NOMO-1 treated with DMSO at 0.1 percent for 48 hours (cell line): Measurements from ENCODE around the gene CFAP77.
A peak's percentile ranks its signal among the peaks of the same experiment; 100 is the strongest.
"Not testable (repeated sequence)": the region's sequence is repeated elsewhere in the genome, so short reads cannot be mapped to it uniquely, and the experiment has no call there.

ENCODE experiments used
- DNase-seq: peaks from one replicate; lab custom pipeline; 2025; ENCODE audit not compliant: unreplicated experiment; lab: John Stamatoyannopoulos, UW

Gene CFAP77

DNA sequence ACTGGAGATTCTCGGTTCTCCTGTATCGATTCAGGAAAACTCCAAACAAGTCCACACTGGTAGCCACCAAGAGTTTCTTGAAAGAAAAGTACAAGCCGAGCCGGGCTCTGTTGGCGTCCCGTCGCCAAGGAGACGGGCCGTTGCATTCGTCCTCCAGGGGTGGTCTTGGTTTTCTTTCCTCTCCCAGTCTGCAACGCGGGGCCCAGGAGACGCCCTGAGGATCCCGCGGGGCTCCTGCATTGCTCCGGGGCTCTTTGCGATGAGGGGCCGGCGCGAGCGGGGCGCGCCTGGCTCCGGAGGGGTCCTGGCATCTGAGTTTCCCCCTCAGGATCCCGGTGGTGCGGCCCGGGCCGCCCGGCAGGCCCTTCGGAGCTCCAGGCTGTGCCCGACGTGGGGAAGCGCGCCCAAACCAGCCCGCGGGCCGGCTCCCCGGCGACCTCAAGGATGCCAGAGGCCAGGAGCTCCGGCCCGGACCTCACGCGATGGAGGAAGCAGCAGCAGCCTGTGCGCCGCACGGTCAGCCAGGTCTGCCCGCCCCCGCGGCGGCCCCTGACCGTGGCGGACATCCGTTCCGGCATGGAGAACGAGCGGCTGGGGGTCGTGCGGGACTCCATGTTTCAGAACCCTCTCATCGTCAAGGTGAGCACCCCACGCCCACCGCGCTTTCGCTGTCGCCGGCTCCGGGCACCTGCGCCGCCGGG is at the start of gene CFAP77:
Gene CFAP77 (plus strand): TSS at position 384 of the 701 bp plus-strand sequence. CDS start 61 bp downstream, at position 445.
- peak; percentile 26 for DNase-seq

DNA sequence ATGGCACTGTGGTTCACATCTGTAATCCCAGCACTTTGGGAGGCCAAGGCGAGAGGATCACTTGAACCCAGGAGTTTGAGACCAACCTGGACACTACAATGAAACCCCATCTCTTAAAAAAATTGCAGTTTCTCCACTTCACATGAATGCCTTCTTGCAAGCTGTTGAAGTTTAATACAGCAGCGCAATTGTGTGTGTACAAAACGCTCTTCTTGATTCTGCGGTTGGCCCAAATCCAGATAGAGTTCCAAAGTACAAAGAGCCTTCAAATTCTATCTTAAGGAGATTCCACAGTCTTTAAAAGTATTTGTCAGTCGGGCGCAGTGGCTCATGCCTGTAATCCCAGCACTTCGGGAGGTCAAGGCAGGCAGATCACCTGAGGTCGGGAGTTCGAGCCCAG is 45.9 kb upstream of the CFAP77 start:
- no peak for DNase-seq

DNA sequence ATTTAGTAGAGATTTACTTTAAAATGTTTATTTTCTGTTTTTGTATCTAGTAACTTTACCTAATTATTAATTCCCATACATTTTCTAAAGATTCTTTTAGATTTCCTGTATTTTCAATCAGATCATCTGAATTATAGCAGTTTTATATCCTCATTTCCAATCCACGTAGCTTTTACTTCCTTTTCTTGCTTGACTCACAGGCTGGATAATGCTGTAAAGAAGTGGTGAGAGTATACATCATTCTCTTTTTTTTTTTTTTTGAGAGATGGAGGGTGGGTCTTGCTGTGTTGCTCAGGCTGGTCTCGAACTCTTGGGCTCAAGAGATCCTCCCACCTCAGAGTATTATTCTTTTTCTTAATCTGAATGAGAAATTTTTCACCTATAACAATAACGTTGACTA is 44.0 kb upstream of the CFAP77 start:
- DNase-seq: peak; percentile 65

DNA sequence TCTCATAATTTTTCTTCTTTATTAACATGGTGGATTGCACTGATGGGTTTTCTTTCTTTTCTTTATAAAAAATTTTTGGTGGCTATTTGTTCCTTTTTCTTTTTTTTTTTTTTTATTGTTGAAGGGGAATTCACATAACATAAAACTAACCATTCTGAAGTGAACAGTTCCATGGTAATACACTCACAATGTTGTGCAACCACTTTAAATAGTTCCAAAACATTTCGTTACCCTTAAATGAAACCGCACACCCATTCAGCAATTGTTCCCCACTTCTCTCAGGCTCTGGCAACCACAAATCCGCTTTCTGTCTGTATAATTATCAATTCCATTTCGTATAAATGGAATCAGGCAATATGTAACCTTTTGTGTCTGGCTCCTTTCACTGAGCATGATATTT is 43.5 kb upstream of the CFAP77 start:
- peak; percentile 76 for DNase-seq

DNA sequence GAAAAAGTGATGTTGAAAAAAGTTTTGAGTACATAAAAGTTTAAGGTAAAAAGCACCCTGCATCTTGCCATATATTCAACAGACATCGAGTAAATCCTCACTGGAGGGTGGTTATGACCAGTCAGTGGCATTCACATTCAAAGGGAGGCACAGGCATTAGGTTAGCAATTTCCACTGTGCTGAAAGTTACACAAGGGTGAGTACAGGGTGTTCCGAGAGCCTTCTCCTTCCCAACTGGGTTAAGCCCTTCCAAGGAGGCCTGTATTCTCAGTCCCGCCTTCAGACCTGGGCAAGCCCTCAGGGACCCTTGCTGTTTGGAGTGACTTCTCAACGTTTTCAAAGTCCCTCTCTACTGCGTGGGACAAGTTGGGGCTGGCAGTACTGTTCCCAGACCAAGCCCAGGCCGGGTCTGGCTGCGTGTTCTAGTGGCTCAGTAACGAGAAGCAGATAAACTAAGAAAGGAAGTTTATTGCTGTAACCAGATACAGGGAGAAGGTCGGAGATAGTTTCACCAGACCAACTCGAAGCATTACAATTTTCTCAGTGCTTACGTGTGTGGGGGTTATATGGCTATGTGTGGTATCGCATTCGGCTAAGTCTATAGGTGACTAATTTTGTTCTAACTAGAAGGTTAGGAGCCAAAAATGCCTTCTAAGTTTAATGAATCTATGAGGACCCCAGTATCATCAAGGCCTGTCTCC is 42.2 kb upstream of the CFAP77 start:
- DNase-seq: no peak

DNA sequence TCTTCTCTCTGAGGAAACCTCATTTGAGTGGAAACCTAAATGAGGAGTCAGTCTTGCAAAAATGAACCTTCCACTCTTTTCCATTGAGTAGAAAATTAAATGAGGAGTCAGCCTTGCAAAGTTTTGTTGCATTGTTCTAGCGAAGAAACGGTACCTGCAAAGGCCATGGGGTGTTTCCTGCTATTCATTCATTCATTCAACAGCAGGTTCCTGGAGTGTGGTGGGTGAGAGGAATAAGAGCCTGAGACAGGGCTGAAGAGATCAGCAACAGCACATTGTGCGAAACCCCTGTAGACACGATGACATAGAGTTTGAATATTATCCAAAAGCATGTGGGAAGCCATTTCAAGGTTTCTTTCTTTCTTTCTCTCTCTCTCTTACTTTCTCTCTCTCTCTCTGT is 40.6 kb upstream of the CFAP77 start:
- DNase-seq: no peak

DNA sequence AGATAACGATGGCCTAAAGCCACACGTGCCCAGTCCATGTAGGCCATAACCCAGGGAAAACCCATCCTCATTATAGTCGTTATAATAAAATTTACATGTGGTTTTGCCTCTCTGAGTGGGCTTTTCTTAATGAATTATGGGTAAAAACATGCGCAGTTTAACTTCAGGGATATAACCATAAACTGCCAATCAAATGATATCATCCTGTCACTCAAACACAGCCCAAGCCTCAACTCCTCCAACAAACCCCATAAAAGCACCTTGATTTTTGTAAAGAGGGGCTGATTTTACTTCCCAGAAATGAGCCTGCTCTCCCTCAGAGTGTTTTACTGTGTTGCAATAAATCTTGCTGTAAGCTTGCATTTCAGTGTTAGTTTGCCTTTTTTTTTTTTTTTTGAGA is 39.4 kb upstream of the CFAP77 start:
- DNase-seq: peak; percentile 7

DNA sequence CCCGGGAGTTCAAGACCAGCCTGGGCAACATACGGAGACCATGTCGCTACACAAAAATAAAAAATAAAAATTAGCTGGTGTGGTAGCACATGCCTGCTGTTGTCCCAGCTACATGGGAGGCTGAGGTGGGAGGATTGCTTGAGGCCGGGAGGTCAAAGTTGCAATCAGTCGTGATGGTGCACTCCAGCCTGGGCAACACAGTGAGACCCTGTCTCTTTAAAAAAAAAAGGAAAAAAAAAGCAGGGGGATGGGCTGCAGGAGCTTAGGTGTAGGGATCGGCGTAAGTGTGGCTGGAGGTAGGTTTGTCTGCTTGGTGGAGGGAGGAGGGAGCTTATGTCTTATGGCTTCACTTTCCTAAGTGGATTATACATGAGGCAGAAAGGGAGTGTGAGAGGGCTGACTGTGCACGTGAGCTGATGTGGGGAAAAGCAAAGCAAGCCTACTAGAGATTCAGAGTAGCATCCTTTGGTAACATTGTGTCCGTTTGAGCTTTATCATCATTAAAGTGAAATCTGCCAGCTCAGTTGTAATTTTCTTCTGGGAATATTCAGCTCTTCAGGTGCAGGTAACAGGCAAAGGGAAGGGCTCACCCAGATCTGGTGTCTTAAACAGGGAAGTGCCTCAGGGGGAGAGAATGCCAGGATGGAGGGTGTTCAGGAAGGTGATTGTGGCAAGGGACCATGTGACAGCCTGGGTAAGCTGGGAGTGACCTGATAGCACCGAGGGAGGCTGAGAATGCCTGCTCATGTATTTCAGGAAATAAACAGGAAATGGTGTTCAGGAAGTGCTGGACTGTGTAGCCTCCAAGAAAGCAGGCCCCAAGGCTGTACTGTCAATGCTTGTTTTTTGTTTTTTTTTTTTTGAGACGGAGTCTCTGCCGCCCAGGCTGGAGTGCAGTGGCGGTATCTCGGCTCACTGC is 37.6 kb upstream of the CFAP77 start:
- DNase-seq: peak; percentile 63

DNA sequence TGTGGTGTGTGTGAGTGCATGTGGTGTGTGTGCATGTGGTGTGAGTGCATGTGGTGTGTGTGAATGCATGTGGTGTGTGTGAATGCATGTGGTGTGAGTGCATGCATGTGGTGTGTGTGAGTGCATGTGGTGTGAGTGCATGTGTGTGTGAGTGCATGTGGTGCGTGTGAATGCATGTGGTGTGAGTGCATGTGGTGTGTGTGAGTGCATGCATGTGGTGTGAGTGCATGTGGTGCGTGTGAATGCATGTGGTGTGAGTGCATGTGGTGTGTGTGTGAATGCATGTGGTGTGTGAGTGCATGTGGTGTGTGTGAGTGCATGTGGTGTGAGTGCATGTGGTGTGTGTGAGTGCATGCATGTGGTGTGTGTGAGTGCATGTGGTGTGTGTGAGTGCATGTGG is 32.2 kb upstream of the CFAP77 start:
- not testable (repeated sequence) for DNase-seq

DNA sequence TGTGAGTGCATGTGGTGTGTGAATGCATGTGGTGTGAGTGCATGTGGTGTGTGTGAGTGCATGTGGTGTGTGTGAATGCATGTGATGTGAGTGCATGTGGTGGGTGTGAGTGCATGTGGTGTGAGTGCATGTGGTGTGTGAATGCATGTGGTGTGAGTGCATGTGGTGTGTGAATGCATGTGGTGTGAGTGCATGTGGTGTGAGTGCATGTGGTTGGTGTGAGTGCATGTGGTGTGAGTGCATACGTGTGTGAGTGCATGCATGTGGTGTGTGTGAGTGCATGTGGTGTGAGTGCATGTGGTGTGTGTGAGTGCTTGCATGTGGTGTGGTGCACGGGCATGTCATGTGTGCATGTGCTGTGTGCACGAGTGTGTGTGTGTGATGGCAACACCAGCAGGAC is 31.6 kb upstream of the CFAP77 start:
- DNase-seq: not testable (repeated sequence)

DNA sequence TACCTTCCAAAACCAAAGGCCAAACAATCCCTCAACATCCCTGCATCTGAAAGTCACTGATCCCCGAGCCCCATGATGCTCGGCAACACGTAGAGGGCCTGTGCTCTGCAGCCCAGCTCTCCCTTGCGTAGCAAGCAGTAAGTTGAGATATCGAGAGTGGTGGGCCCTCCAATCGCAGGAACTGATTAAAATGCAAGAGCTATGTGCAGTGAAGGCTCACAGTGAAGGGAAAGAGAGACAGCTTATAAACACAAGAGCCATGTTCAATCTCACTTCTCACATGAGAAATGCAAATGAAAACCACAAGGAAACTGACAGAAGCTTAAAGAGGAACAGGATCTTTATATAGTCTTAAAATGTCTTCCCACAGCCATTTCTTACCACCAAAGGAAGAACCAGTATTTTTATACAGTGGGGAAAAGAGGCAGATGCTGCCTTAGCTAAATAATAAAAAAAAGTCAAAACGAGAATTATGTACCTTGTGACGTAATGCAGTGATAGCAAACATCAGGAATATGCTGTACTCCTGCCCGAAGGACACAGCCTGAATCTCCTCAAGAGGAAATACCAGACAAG is 28.0 kb upstream of the CFAP77 start:
- DNase-seq: peak; percentile 85

DNA sequence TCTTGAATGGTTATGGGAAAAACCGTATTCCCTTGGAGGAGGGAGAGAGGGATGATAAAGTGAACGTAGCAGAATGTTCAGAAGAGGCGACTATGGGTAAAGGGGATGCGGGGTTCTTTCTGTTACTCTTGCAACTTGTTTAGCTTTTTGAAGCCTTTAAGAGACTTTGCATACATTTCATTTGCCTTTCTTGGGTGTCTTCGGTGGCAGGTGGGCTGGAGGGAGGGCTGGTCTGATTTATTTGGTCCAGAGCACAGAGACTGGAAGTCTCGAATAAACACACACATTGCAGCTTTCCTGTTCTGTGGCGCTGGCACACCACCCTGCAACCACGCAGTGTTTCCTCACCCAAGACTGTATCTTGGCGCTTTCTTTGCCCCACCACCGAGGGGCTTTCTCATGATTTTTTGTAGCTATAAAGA is 26.5 kb upstream of the CFAP77 start:
- no peak for DNase-seq

DNA sequence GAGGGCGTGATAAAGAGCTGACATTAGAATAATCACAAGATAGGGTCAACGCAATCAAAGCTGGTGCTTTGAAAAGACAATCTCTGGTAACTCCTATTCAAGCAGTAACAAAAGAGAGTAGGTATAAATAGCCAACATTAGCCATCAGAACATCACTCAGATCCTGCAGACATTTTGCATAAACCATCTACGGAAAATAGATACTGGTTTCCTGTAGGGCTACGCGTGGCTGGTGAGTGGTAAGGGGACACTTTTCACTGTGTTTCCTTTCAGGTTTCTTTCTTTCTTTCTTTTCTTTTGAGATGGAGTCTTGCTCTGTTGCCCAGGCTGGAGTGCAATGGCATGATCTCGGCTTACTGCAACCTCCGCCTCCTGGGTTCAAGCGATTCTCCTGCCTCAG is 25.6 kb upstream of the CFAP77 start:
- DNase-seq: no peak

DNA sequence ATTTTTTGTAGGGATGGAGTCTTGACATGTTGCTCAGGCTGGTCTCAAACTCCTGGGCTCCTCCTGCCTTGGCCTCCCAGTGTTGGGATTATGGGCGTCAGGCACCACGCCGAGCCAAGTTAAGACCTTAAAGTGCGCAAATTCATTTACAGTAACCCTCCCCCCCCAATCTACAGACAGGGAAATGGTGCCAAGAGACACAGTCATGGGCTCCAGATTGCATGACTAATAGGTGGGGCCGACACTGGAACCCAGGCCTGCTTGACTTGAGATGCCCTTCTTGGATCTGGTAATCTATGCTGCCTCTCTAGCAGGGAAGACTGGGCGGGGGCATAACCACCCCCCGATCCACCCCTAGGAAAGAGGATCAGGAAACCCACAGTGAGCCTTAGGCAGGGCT is 22.9 kb upstream of the CFAP77 start:
- DNase-seq: no peak

DNA sequence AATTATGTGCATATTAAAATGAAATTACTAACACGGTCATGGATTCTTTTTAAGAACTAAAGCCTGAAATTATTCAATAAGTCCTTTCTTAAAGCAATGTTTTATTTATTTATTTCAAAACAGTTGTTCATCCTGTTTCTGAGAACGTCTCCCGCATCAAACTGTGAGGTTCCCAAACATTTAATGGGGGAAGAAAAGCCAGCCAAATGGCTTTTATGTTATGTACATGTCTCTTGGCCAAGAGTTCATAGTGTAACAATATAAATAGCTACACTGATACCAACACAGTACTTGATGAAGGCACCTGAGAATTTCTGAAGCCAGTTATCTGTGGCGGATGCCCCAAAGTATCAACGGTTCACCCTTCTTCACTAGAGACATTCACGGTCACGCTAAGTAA is 19.0 kb upstream of the CFAP77 start:
- DNase-seq: no peak

DNA sequence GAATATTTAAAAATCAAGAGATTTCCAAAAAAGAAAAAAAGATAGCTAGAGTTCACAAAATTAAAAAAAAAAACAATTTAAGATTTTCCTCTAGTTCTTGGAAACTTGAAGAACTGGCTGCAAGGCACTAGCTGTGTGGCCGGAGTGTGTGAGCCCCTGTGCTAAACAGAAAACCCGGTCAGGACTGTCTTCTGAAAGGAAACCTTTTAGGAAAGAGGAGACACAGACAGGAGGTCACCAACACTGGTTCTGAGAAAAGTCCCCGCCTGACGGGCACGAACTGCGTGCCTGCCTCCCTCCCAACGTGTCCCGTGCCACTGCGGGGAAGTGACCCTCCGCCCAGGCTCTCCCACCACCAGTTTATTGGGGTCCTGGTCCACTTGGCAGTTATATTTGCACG is 18.6 kb upstream of the CFAP77 start:
- DNase-seq: no peak

DNA sequence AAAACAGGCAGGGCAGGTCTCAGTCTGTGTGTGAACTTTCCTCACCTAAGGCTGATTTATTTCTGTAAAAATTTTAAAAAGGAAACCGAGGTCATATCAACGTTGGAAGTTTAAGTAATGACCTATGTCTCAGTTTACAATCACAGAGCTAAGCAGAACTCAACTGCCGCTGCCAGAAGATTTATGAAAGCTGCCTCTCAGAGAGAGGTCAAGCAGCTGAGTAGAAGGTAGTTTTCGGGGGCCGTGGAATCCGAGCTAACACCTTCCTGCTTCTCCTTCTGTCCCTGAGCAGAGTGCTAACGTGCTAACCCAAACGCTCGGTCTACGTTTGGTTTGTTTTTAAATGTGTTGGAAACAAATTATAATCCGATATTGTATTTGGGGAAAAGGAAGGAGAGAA is 14.5 kb upstream of the CFAP77 start:
- no peak for DNase-seq

DNA sequence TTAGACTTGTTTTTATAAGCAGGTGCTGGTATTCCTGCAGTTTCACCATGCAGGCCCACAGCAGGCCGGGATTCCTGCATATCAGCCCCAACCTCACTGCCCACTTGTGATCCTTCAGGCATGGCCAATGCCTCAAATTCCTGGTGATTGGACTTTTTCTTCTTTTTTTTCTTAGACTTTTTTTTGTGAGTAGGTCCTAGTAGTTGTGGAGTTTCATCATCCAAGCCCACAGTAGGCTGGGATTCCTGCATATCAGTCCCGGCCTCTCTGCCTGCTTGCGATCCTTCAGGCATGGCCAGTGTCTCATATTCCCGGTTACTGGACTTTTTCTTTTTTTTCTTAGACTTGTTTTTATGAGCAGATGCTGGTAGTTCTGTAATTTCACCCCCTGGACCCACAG is 8.2 kb upstream of the CFAP77 start:
- DNase-seq: no peak

DNA sequence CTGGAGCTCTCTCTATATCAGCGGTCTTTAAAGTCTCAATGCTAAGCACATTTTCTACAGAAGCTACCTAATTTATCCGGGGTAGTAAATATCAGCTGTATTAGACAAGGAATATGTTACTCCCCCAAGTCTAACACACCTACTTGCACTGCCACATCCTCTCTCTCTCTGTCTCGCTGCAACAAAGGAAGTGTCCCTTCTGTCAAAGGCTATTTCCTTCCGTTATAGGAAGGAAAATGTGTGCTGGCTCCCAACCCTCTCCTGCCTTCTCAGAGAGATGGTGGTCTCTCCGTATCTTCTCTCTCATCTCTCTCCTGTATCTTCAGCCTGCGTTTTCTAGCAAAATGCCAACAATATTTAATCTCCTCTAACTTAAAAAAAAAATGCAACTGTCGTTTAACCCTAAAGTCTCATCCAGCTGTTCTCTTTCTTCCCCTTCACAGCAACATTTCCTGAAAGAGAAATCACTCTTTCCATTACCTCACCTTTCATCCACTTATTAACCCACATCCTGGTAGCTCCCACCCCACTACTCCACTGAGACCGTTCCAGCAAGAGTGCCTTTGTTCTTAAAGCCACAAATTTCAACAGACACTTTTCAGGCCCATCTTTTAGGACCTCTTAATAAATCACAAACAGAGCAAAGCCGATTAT is 5.7 kb upstream of the CFAP77 start:
- no peak for DNase-seq

DNA sequence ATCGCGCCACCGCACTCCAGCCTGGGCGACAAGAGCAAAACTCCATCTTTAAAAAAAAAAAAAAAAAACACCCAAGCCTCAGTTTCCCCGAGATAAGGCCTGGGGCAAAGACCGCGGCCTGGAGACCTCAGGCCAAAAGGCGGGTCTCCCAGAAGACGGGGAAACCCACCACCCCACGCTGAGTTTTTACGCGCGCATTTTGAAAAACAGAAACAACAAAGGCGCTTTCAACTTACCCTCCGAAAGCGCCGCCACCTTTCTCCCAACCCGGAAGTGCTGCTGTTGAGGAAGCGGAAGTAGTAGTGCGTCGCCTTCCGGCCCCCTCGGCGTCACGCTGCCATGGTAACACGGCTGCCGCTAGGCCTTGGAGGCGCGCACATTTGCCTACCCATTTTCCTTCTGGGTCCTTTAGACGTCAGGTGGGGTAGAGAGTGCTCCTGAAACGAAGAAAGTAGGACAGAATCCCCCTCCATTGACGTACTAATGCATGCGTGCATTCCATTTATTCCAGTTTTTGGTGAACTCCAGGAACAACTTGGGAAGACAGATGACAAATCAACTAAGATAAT is 3.4 kb upstream of the CFAP77 start, which contains the start of gene TTF1:
Gene TTF1 (minus strand): TSS at position 287 of the 569 bp plus-strand sequence. CDS start 4,019 bp downstream, outside the sequence.
- DNase-seq: peak; percentile 92
